Stomach (tissue), 4 donors: Measurements from ENCODE around the gene FMC1.

Experiments used
- POLR2AphosphoS5 ChIP-seq, 3 donors: sonication (generic); formaldehyde crosslinking; IDR thresholded peaks; one replicate each; pipeline ENCODE4 v1.6.1; 2016; ENCODE audit warnings: antibody characterized with exemption in 3 of 3
- TF ChIP-seq, protein P1 (sequence below), 7 experiments: fragments of 450-650 bp in 4 of 7; fragments of 200-600 bp in 3 of 7; sonication (generic) in 3 of 7; IDR thresholded peaks; one replicate each; pipeline ENCODE4 v1.5.1; 2016 to 2019; ENCODE audit warnings: antibody characterized with exemption in 7 of 7, control low read depth in 2 of 7, mild to moderate bottlenecking in 1 of 7

DNA sequence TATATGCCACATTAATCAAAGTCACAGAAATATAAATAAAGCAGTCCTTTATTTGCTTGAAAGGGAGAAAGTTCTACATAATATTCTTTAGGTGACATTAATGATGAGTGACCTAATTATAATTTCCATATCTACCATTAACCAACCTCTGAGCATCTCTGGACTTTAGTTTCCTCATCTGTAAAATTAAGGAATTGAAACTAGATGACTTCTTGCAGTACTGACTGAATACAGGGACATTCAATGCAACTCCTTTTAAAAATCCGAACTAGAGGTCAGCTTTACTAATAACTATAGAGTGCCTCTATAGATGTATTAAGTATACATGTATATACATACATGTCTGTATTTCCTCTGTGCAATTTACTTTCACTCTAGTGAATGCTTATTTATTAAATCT, 3.9 kb downstream of the FMC1 start:
- TF ChIP-seq, protein P1, sequence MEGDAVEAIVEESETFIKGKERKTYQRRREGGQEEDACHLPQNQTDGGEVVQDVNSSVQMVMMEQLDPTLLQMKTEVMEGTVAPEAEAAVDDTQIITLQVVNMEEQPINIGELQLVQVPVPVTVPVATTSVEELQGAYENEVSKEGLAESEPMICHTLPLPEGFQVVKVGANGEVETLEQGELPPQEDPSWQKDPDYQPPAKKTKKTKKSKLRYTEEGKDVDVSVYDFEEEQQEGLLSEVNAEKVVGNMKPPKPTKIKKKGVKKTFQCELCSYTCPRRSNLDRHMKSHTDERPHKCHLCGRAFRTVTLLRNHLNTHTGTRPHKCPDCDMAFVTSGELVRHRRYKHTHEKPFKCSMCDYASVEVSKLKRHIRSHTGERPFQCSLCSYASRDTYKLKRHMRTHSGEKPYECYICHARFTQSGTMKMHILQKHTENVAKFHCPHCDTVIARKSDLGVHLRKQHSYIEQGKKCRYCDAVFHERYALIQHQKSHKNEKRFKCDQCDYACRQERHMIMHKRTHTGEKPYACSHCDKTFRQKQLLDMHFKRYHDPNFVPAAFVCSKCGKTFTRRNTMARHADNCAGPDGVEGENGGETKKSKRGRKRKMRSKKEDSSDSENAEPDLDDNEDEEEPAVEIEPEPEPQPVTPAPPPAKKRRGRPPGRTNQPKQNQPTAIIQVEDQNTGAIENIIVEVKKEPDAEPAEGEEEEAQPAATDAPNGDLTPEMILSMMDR (IDR thresholded peaks at IDR 0.05) = no peak
- TF ChIP-seq POLR2AphosphoS5 (IDR thresholded peaks at IDR 0.05) = no peak
